ENCODE results near the gene SGMS1. TPM values are rescaled to one million over a fixed set of nuclear protein-coding genes. Genes with fewer than 3 reads are reported as not detected.

SGMS1 gene
- total RNA-seq, 4 donors from 2014 or later, result 80.8 to 98.9 (median 90.7) TPM

DNA sequence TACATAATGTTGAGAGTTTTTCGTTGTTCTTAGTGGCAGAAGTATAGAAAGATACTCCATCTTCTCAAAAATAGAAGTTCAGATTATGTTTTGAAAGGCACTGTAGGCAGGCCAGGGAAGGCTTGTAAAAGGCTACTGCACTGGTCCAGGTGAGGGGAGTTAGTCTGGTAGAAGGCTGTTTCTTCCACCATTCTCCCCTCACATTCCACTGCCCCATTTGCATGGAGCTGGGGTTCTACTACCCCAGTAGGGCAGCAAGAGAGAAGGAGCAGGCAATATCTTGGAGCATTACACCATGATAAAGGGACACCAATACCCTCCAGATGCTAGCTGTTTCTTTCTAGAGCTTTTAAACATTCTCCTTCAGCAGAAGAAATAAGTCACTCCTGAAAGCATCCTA, 16.5 kb upstream of the SGMS1 start:
- intact Hi-C loops (cut with DNase I), result no loop called here
- no peak overlapping the region for H3K4me3 ChIP-seq (replicated peaks in 1 of 3)
- H3K27me3 ChIP-seq, result no peaks in the 10 kb centered on the region
- no peaks in the 10 kb centered on the region for H3K9me3 ChIP-seq
- 85 to 90% methylated on average over 1 of the region's 1 CpG for WGBS, 2 donors
- no peaks in the 10 kb centered on the region for H3K4me1 ChIP-seq
- no peak for DNase-seq
- no peak overlapping the region for H3K27ac ChIP-seq
- TF ChIP-seq CTCF (IDR thresholded peaks at IDR 0.05), result no peak
- TF ChIP-seq POLR2A (IDR thresholded peaks at IDR 0.05), result no peak
- no peaks in the 10 kb centered on the region for H3K36me3 ChIP-seq

- TF ChIP-seq CTCF (IDR thresholded peaks at IDR 0.05) (no peak), POLR2A (IDR thresholded peaks at IDR 0.05) (no peak)
- no peaks in the 10 kb centered on the region for H3K9me3 ChIP-seq
- DNase-seq, result no peak
- intact Hi-C loops (cut with DNase I), result no loop called here
- no peak overlapping the region for H3K27ac ChIP-seq
- no peaks in the 10 kb centered on the region for H3K36me3 ChIP-seq
- H3K4me3 ChIP-seq (replicated peaks in 1 of 3), result no peak overlapping the region
- WGBS, 2 donors, result 82 to 83% methylated on average over 6 of the region's 6 CpGs
- H3K27me3 ChIP-seq, result no peaks in the 10 kb centered on the region
- no peaks in the 10 kb centered on the region for H3K4me1 ChIP-seq
Observed at GRCh38 chr10:50636618-50637579, 13.1 kb upstream of the SGMS1 start.

GRCh38 chr10:50635286-50635685, 11.5 kb upstream of the SGMS1 start:
- Histone ChIP-seq H3K27me3 (no peaks in the 10 kb centered on the region), H3K36me3 (no peaks in the 10 kb centered on the region), H3K27ac (no peak overlapping the region), H3K9me3 (no peaks in the 10 kb centered on the region), H3K4me3 (replicated peaks in 1 of 3) (no peak overlapping the region), H3K4me1 (no peaks in the 10 kb centered on the region)
- TF ChIP-seq POLR2A (IDR thresholded peaks at IDR 0.05), result no peak
- no peak for TF ChIP-seq CTCF (IDR thresholded peaks at IDR 0.05)
- intact Hi-C loops (cut with DNase I), result no loop called here
- 76 to 89% methylated on average over 1 of the region's 1 CpG for WGBS, 2 donors
- no peak for DNase-seq

DNA sequence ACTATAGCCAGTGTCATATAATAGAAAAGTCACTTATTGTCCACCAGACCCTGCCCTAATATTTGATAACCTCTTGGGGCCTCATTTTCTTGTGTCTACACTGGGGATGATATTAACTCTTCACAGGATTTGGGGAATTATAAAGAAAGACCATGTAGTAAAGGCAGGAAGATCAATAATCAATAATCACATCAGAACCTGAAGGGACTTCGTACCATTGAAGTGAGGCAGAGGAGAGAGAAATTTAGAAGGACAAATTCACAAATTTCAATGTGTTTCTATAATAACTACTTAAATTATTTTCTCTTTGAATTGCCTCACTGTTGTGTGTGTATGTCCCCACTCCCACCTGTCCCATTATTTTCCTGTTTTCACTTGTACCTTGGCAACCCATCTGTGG, 10.7 kb upstream of the SGMS1 start:
- Histone ChIP-seq H3K27me3 (no peaks in the 10 kb centered on the region), H3K9me3 (no peaks in the 10 kb centered on the region), H3K4me3 (replicated peaks in 1 of 3) (no peak overlapping the region), H3K27ac (no peak overlapping the region), H3K4me1 (no peaks in the 10 kb centered on the region), H3K36me3 (no peaks in the 10 kb centered on the region)
- intact Hi-C loops (cut with DNase I), result no loop called here
- TF ChIP-seq CTCF (IDR thresholded peaks at IDR 0.05), result no peak
- TF ChIP-seq POLR2A (IDR thresholded peaks at IDR 0.05), result no peak
- DNase-seq, result no peak
- 94 to 96% methylated on average over 1 of the region's 1 CpG for WGBS, 2 donors

GRCh38 chr10:50631052-50631451, 7.3 kb upstream of the SGMS1 start:
- TF ChIP-seq POLR2A (IDR thresholded peaks at IDR 0.05), result no peak
- no peak for TF ChIP-seq CTCF (IDR thresholded peaks at IDR 0.05)

More at GRCh38 chr10:50631052-50631451, 7.3 kb upstream of the SGMS1 start:
- DNase-seq, result no peak
- peaks cover 5 to 7% of the 10 kb centered on the region in 2 donors for H3K4me1 ChIP-seq
- intact Hi-C loops (cut with DNase I), result no loop called here
- H3K4me3 ChIP-seq (replicated peaks in 1 of 3), result no peak overlapping the region
- no peaks in the 10 kb centered on the region for H3K9me3 ChIP-seq
- H3K27me3 ChIP-seq, result no peaks in the 10 kb centered on the region
- H3K27ac ChIP-seq, result no peak overlapping the region
- 97 to 98% methylated on average over 30 of the region's 30 CpGs for WGBS, 2 donors
- no peaks in the 10 kb centered on the region for H3K36me3 ChIP-seq
